Astrocyte (in vitro differentiated cells and primary cell): ENCODE data around the gene CABLES2. TPM values are rescaled to one million over a fixed set of nuclear protein-coding genes. Genes with fewer than 3 reads are reported as not detected.

Experiments used
- DNase-seq: peaks from one replicate; pipeline ENCODE4 v3.0.0-alpha.2; 2010; ENCODE audit warnings: low read depth
- FAIRE-seq: peaks from 2 replicates; lab custom pipeline; 2011; peaks lifted over from hg19 to GRCh38; lab: Jason Lieb, UNC
- H2AFZ ChIP-seq: 2 replicates; pipeline ENCODE4 v1.6.0; 2012; ENCODE audit warnings: low read depth, low read length, inconsistent platforms
- H3K27ac ChIP-seq: 2 replicates; pipeline ENCODE4 v1.5.1; 2011; ENCODE audit warnings: low read depth, low read length, inconsistent platforms
- H3K27me3 ChIP-seq: 2 replicates; pipeline ENCODE4 v1.6.0; 2011; ENCODE audit warnings: low read length, inconsistent platforms; ENCODE audit not compliant: insufficient read depth
- H3K36me3 ChIP-seq: 2 replicates; pipeline ENCODE4 v1.5.1; 2011; ENCODE audit warnings: low read length, inconsistent platforms; ENCODE audit not compliant: insufficient read depth
- H3K4me1 ChIP-seq: 2 replicates; pipeline ENCODE4 v1.5.1; 2011; ENCODE audit warnings: low read length, inconsistent platforms; ENCODE audit not compliant: insufficient read depth
- H3K4me2 ChIP-seq: 2 replicates; pipeline ENCODE4 v1.6.0; 2012; ENCODE audit warnings: low read length, inconsistent platforms
- H3K4me3 ChIP-seq: 2 replicates; pipeline ENCODE4 v1.5.1; 2011; ENCODE audit warnings: low read depth, mild to moderate bottlenecking, low read length, inconsistent platforms; ENCODE audit not compliant: insufficient read depth
- H3K79me2 ChIP-seq: 2 replicates; pipeline ENCODE4 v1.6.0; 2012; ENCODE audit warnings: mild to moderate bottlenecking, low read length, inconsistent platforms; ENCODE audit not compliant: insufficient read depth
- H3K9ac ChIP-seq: 2 replicates; pipeline ENCODE4 v1.6.0; 2012; ENCODE audit warnings: mild to moderate bottlenecking, low read length, inconsistent platforms
- H3K9me3 ChIP-seq: 2 replicates; pipeline ENCODE4 v1.5.1; 2012; ENCODE audit warnings: low read depth, mild to moderate bottlenecking, low read length, inconsistent platforms; ENCODE audit not compliant: insufficient read depth
- H4K20me1 ChIP-seq: 2 replicates; pipeline ENCODE4 v1.6.0; 2012; ENCODE audit warnings: low read length, inconsistent platforms; ENCODE audit not compliant: insufficient read depth
- H3K27ac Mint-ChIP-seq: one replicate; pipeline ENCODE4 v1.8.0; 2021; ENCODE audit warnings: mild to moderate bottlenecking, mixed read lengths; ENCODE audit not compliant: unreplicated experiment
- H3K27me3 Mint-ChIP-seq: one replicate; pipeline ENCODE4 v1.8.0; 2021; ENCODE audit warnings: low read depth, mixed read lengths; ENCODE audit not compliant: unreplicated experiment
- H3K36me3 Mint-ChIP-seq: one replicate; pipeline ENCODE4 v1.8.0; 2021; ENCODE audit warnings: low read depth, mixed read lengths; ENCODE audit not compliant: unreplicated experiment
- H3K4me1 Mint-ChIP-seq: one replicate; pipeline ENCODE4 v1.8.0; 2021; ENCODE audit warnings: low read depth, mixed read lengths; ENCODE audit not compliant: unreplicated experiment
- H3K4me3 Mint-ChIP-seq: one replicate; pipeline ENCODE4 v1.8.0; 2021; ENCODE audit warnings: mild to moderate bottlenecking, moderate library complexity, mixed read lengths; ENCODE audit not compliant: unreplicated experiment
- H3K9me3 Mint-ChIP-seq: one replicate; pipeline ENCODE4 v1.8.0; 2021; ENCODE audit warnings: mild to moderate bottlenecking, mixed read lengths; ENCODE audit not compliant: unreplicated experiment
- CTCF ChIP-seq: IDR thresholded peaks from 2 replicates; pipeline ENCODE4 v1.5.1; 2011; ENCODE audit warnings: low read depth, mild to moderate bottlenecking, inconsistent platforms, low read length, moderate library complexity; ENCODE audit not compliant: insufficient read depth
- EZH2 ChIP-seq: IDR thresholded peaks from 2 replicates; pipeline ENCODE4 v1.6.1; 2012; ENCODE audit warnings: mild to moderate bottlenecking, low read length, inconsistent platforms; ENCODE audit not compliant: insufficient read depth
- total RNA-seq: library from RNA; stranded (reverse); gene quantifications from 2 replicates; pipeline ENCODE4 v1.2.1, GENCODE V29; 2021

The CABLES2 gene
- total RNA-seq, 1 donor from 2014 or later: 4.4 TPM

DNA sequence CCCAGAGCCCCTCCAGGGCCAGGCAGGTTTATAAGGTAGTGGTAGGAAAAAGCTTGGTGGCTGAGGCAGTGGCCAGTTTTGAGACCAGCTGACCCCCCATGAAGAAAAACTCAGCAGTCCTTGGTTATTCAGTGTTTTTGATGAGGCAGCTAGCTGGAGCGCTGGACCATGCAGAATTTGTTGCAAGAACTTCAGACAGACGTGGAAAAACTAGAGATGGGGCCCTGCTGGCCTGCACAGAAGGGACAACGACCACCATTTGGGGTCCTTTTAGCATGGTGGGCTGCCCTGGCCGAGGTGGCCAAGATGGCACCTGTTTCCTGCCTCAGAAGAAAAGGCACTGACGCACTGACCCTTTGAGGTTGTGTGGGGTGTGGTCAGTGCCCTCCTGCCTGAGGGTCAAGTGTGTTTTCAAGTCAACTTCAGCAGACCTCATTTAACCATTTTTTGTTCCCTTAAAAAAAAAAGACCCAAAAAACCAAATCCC lies 17.4 kb downstream of the CABLES2 start:
- no peaks in the 10 kb centered on the region for H3K27me3 Mint-ChIP-seq
- DNase-seq (no peak), FAIRE-seq (no peak)
- H3K4me3 Mint-ChIP-seq: no peak overlapping the region
- TF ChIP-seq CTCF: no peak
- no peak for TF ChIP-seq EZH2
- Histone ChIP-seq H3K9ac (no peak overlapping the region), H3K79me2 (peaks cover 47% of the 10 kb centered on the region), H4K20me1 (peaks cover 44% of the 10 kb centered on the region), H3K4me3 (no peak overlapping the region), H3K36me3 (peaks cover 17% of the 10 kb centered on the region), H3K4me1 (peaks cover 17% of the 10 kb centered on the region), H3K27ac (no peak overlapping the region), H2AFZ (no peak overlapping the region), H3K9me3 (no peaks in the 10 kb centered on the region), H3K27me3 (no peaks in the 10 kb centered on the region), H3K4me2 (no peak overlapping the region)
- peaks cover 4% of the 10 kb centered on the region for H3K36me3 Mint-ChIP-seq
- H3K9me3 Mint-ChIP-seq: no peaks in the 10 kb centered on the region
- no peak overlapping the region for H3K27ac Mint-ChIP-seq
- peaks cover 13% of the 10 kb centered on the region for H3K4me1 Mint-ChIP-seq

GRCh38 chr20:62388839-62389600 lies 18.1 kb downstream of the CABLES2 start:
- FAIRE-seq (no peak), DNase-seq (no peak)
- Histone ChIP-seq H2AFZ (no peak overlapping the region), H3K9me3 (no peaks in the 10 kb centered on the region), H3K4me1 (peaks cover 17% of the 10 kb centered on the region), H3K9ac (peak overlapping the region; percentile 94), H3K4me2 (peak overlapping the region; percentile 98), H3K4me3 (no peak overlapping the region), H3K27me3 (no peaks in the 10 kb centered on the region), H3K79me2 (peaks cover 47% of the 10 kb centered on the region), H4K20me1 (peaks cover 49% of the 10 kb centered on the region), H3K27ac (no peak overlapping the region), H3K36me3 (peaks cover 17% of the 10 kb centered on the region)
- H3K9me3 Mint-ChIP-seq: no peaks in the 10 kb centered on the region
- TF ChIP-seq EZH2: no peak
- TF ChIP-seq CTCF: no peak
- H3K4me1 Mint-ChIP-seq: peaks cover 13% of the 10 kb centered on the region
- H3K36me3 Mint-ChIP-seq: peaks cover 4% of the 10 kb centered on the region
- H3K4me3 Mint-ChIP-seq: peak overlapping the region; percentile 95
- H3K27me3 Mint-ChIP-seq: no peaks in the 10 kb centered on the region
- H3K27ac Mint-ChIP-seq: peak overlapping the region; percentile 60
